ENCODE data around the gene P4HB.

- TF ChIP-seq, protein P1, sequence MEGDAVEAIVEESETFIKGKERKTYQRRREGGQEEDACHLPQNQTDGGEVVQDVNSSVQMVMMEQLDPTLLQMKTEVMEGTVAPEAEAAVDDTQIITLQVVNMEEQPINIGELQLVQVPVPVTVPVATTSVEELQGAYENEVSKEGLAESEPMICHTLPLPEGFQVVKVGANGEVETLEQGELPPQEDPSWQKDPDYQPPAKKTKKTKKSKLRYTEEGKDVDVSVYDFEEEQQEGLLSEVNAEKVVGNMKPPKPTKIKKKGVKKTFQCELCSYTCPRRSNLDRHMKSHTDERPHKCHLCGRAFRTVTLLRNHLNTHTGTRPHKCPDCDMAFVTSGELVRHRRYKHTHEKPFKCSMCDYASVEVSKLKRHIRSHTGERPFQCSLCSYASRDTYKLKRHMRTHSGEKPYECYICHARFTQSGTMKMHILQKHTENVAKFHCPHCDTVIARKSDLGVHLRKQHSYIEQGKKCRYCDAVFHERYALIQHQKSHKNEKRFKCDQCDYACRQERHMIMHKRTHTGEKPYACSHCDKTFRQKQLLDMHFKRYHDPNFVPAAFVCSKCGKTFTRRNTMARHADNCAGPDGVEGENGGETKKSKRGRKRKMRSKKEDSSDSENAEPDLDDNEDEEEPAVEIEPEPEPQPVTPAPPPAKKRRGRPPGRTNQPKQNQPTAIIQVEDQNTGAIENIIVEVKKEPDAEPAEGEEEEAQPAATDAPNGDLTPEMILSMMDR (IDR thresholded peaks at IDR 0.05; ENCODE audit: insufficient read depth, low read length), result no peak
- TF ChIP-seq POLR2AphosphoS5 (IDR thresholded peaks at IDR 0.05; ENCODE audit: low read depth) (no peak), GABPA (IDR thresholded peaks at IDR 0.05; ENCODE audit: low read depth) (no peak)
- TF ChIP-seq, protein P2, sequence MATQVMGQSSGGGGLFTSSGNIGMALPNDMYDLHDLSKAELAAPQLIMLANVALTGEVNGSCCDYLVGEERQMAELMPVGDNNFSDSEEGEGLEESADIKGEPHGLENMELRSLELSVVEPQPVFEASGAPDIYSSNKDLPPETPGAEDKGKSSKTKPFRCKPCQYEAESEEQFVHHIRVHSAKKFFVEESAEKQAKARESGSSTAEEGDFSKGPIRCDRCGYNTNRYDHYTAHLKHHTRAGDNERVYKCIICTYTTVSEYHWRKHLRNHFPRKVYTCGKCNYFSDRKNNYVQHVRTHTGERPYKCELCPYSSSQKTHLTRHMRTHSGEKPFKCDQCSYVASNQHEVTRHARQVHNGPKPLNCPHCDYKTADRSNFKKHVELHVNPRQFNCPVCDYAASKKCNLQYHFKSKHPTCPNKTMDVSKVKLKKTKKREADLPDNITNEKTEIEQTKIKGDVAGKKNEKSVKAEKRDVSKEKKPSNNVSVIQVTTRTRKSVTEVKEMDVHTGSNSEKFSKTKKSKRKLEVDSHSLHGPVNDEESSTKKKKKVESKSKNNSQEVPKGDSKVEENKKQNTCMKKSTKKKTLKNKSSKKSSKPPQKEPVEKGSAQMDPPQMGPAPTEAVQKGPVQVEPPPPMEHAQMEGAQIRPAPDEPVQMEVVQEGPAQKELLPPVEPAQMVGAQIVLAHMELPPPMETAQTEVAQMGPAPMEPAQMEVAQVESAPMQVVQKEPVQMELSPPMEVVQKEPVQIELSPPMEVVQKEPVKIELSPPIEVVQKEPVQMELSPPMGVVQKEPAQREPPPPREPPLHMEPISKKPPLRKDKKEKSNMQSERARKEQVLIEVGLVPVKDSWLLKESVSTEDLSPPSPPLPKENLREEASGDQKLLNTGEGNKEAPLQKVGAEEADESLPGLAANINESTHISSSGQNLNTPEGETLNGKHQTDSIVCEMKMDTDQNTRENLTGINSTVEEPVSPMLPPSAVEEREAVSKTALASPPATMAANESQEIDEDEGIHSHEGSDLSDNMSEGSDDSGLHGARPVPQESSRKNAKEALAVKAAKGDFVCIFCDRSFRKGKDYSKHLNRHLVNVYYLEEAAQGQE (IDR thresholded peaks at IDR 0.05; ENCODE audit: insufficient replicate concordance, low read depth), result no peak
Measured at GRCh38 chr17:81808778-81809555, 51.4 kb downstream of the P4HB start.

All from HL-60 (cell line).